Measurements from ENCODE around the gene PPEF2. TPM values are rescaled to one million over a fixed set of nuclear protein-coding genes. Genes with fewer than 3 reads are reported as not detected.

The PPEF2 gene
- total RNA-seq, 1 donor from 2014 or later: not detected

DNA sequence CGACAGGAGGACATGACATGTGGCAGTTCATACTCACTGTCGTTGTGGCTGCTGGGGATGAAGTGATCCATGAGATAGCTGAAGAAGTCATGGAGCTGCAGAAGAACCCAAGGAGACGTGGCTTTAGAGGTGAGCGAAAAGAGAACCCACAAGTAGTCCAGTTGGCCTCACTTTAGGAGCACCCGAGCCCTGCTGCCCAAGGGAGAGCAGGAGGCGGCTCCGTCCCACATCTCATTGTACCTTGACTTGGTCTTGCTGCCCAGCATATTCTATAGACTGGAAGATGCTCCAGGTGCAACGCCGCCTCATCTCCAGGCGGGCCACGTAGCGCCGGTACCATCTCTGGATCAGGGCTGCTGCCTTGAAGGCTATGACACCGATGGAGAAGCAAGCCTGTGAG is 10.6 kb downstream of the PPEF2 start:
- DNase-seq (ENCODE audit: low read depth): no peak
- no peak overlapping the region for H3K4me3 ChIP-seq (ENCODE audit: low read depth, low read length)

DNA sequence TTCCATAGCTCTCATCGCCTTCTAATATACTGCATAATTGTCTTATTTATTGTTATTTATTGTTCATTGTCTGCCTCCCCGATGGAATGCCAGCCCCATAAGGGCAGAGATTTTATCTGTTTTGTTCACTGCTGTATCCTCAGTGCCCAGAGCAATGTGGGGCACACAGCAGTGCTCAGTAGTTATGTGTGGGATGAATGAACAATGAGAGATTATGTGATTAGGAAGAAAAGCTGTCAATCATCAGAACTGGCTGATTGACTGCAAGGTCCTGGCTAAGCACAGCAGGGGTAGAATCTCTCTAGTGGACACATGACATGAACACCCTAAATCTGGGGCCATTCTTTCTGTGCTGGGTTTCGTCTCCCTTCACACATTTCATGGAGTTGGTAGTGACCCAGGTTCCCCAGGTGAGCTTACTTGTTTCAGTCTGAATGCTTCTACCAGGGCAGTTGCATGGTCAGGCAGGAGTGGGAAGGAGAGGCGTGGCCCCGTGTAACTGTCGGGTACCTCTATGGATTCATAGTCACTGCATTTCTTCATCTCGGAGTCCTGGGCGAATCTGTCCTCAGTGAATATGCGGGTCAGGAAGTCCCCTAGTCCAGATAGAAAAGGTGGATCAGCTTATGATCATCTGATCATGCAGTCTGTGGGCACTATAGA is 12.6 kb downstream of the PPEF2 start:
- no peak for FAIRE-seq
- no peaks in the 10 kb centered on the region for H3K27me3 ChIP-seq (ENCODE audit: control insufficient read depth, insufficient read depth, low read length)

More for the DNA sequence above, 10.6 kb downstream of the PPEF2 start:
- Histone ChIP-seq H3K36me3 (ENCODE audit: control insufficient read depth, insufficient read depth, low read length) (no peaks in the 10 kb centered on the region), H3K27me3 (ENCODE audit: control insufficient read depth, insufficient read depth, low read length) (no peaks in the 10 kb centered on the region)
- TF ChIP-seq, protein P1, sequence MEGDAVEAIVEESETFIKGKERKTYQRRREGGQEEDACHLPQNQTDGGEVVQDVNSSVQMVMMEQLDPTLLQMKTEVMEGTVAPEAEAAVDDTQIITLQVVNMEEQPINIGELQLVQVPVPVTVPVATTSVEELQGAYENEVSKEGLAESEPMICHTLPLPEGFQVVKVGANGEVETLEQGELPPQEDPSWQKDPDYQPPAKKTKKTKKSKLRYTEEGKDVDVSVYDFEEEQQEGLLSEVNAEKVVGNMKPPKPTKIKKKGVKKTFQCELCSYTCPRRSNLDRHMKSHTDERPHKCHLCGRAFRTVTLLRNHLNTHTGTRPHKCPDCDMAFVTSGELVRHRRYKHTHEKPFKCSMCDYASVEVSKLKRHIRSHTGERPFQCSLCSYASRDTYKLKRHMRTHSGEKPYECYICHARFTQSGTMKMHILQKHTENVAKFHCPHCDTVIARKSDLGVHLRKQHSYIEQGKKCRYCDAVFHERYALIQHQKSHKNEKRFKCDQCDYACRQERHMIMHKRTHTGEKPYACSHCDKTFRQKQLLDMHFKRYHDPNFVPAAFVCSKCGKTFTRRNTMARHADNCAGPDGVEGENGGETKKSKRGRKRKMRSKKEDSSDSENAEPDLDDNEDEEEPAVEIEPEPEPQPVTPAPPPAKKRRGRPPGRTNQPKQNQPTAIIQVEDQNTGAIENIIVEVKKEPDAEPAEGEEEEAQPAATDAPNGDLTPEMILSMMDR (IDR thresholded peaks at IDR 0.05; ENCODE audit: insufficient read depth, low read length, severe bottlenecking): no peak
- FAIRE-seq: no peak

DNA sequence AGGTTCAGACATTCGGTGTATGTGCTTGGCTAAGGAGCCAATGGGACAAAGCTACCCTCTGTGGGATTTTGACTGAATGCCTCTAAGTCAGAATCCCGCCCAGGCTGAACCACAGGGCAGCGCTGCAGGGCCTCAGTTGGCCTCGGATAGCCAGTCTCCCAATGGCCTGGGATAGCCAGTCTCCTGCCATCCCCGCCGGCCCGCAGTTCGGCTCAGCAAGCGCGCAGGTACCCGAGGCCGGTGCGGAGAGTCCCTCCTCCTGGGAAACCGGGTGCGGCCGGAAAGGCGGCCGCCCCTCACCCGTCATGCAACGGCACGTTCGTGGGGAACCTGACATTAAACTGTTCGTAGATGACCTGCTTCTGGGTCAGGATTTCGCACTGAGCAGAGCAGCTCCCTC is 16.1 kb downstream of the PPEF2 start:
- FAIRE-seq: no peak

More for the DNA sequence above, 12.6 kb downstream of the PPEF2 start:
- no peak for DNase-seq (ENCODE audit: low read depth)
- H3K4me3 ChIP-seq (ENCODE audit: low read depth, low read length): no peak overlapping the region
- H3K36me3 ChIP-seq (ENCODE audit: control insufficient read depth, insufficient read depth, low read length): no peaks in the 10 kb centered on the region
- TF ChIP-seq, protein P1 (IDR thresholded peaks at IDR 0.05; ENCODE audit: insufficient read depth, low read length, severe bottlenecking): no peak

DNA sequence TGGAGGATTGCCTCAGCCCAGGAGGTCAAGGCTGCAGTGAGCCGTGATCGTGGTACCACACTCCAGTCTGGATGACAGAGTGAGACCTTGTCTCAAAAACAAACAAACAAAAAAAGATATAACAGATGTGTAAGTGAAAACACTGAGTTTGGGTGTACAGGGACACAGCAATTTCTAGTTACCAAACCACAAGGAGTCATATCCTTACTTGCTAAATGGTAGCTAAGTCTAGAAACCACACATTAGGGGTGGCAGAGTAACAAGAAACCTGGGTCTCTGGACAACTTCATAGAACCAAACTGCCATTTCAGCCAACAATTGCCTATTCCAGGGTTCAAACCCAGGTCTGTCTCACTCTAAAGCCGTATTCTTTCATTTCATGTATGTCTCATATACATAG is 20.8 kb downstream of the PPEF2 start:
- TF ChIP-seq, protein P1 (IDR thresholded peaks at IDR 0.05; ENCODE audit: insufficient read depth, low read length, severe bottlenecking): no peak
- H3K36me3 ChIP-seq (ENCODE audit: control insufficient read depth, insufficient read depth, low read length): no peaks in the 10 kb centered on the region
- FAIRE-seq (no peak), DNase-seq (ENCODE audit: low read depth) (no peak)
- H3K4me3 ChIP-seq (ENCODE audit: low read depth, low read length): no peak overlapping the region
- no peaks in the 10 kb centered on the region for H3K27me3 ChIP-seq (ENCODE audit: control insufficient read depth, insufficient read depth, low read length)

More for the DNA sequence above, 16.1 kb downstream of the PPEF2 start:
- Histone ChIP-seq H3K27me3 (ENCODE audit: control insufficient read depth, insufficient read depth, low read length) (no peaks in the 10 kb centered on the region), H3K36me3 (ENCODE audit: control insufficient read depth, insufficient read depth, low read length) (no peaks in the 10 kb centered on the region), H3K4me3 (ENCODE audit: low read depth, low read length) (no peak overlapping the region)
- no peak for DNase-seq (ENCODE audit: low read depth)
- TF ChIP-seq, protein P1 (IDR thresholded peaks at IDR 0.05; ENCODE audit: insufficient read depth, low read length, severe bottlenecking): no peak

DNA sequence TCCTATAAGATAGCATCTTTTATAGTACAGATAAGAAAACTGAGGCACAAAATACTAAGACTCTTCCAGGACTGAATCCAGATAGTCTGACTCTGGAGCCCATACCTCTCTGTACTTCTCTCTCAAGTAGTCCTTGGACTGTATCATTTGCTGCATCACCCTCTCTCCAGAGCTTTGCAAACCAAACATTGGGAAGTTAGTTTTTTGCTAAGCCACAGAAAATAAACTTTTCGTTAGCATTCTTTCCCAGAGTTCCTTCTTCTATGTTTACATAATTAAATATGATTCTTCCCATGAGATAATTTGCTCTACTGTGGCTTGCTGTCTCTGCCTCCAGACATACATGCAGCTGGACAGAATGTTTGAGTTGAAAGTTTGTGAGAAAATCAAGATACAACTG is 22.0 kb downstream of the PPEF2 start:
- TF ChIP-seq, protein P1 (IDR thresholded peaks at IDR 0.05; ENCODE audit: insufficient read depth, low read length, severe bottlenecking): no peak
- no peaks in the 10 kb centered on the region for H3K36me3 ChIP-seq (ENCODE audit: control insufficient read depth, insufficient read depth, low read length)
- H3K27me3 ChIP-seq (ENCODE audit: control insufficient read depth, insufficient read depth, low read length): no peaks in the 10 kb centered on the region
- no peak overlapping the region for H3K4me3 ChIP-seq (ENCODE audit: low read depth, low read length)
- no peak for DNase-seq (ENCODE audit: low read depth)
- FAIRE-seq: no peak
